ENCODE results near the gene SPOCK2. TPM values are rescaled to one million over a fixed set of nuclear protein-coding genes. Genes with fewer than 3 reads are reported as not detected.
A peak's percentile ranks its signal among the peaks of the same experiment; 100 is the strongest.

SPOCK2 gene
- total RNA-seq, 2 experiments from 2014 or later = 0.76 to 7.5 TPM

DNA sequence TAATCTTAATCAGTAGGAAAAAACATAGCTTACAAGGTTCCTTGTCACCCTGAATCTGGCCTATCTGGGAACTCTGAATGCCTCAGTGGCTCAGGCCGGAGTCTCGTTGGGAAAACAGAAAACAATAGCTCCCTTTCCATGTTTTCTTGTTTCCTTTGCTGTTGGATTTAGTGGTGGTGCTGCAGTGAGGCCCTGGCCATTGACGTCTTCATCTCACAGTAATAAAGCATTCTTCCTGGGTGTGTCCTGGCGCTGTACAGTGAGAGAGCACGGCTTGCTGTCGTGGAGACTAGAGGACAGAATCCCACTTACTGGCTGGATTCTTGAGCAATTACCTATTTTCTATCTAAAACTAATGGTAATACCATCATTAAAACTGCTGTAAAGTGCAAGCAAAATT, 1.3 kb upstream of the SPOCK2 start:
- CTCF ChIA-PET (ENCODE audit: unreplicated experiment) = interaction anchor here (0.5 kb wide), 1 partner anchor 151 kb away, joined by 4 read pairs; no protein-coding TSS in a partner anchor

GRCh38 chr10:72088889-72089575, 681 bp upstream of the SPOCK2 start:
- Histone ChIP-seq H3K9me2 (ENCODE audit: insufficient read depth, low read length) (no peaks in the 10 kb centered on the region), H3K36me3 (ENCODE audit: insufficient read depth, low read length) (no peaks in the 10 kb centered on the region), H3K9me3 (ENCODE audit: low read length) (no peaks in the 10 kb centered on the region), H3K4me3 (ENCODE audit: low read depth, low read length, poor library complexity, severe bottlenecking) (no peak overlapping the region), H3K4me2 (ENCODE audit: low read length) (peak overlapping the region; percentile 95; the same call in 1 of the 2 replicates), H3K4me1 (ENCODE audit: insufficient read depth, low read length, poor library complexity, severe bottlenecking) (peaks cover 34% of the 10 kb centered on the region), H4K20me1 (ENCODE audit: insufficient read depth, low read length) (no peaks in the 10 kb centered on the region), H3K79me2 (ENCODE audit: insufficient read depth, low read depth, low read length) (no peaks in the 10 kb centered on the region), H2AFZ (ENCODE audit: low read length) (no peak overlapping the region), H3K27ac (ENCODE audit: low read depth, low read length, poor library complexity, severe bottlenecking) (no peak overlapping the region)
- no peak for DNase-seq (ENCODE audit: low spot score)
- POLR2A ChIA-PET = interaction anchor here (0.5 to 1.3 kb wide), 4 partner anchors 12 to 489 kb away, joined by 3 to 6 read pairs (median 4); no protein-coding TSS in a partner anchor
- CTCF ChIA-PET (ENCODE audit: unreplicated experiment) = interaction anchor here (0.5 kb wide), 1 partner anchor 152 kb away, joined by 4 read pairs; no protein-coding TSS in a partner anchor
- TF ChIP-seq CTCF (conservative IDR thresholded peaks at IDR 0.05; ENCODE audit: low read length) (no peak), EZH2phosphoT487 (IDR thresholded peaks at IDR 0.05; ENCODE audit: borderline replicate concordance, low read depth, low read length) (no peak)
- no TSS peak for BruUV-seq (replicated peaks)
- intact Hi-C loops (cut with micrococcal nuclease; ENCODE audit: unreplicated experiment) = no loop called here

More for the DNA sequence above, 1.3 kb upstream of the SPOCK2 start:
- Histone ChIP-seq H3K36me3 (ENCODE audit: insufficient read depth, low read length) (no peaks in the 10 kb centered on the region), H4K20me1 (ENCODE audit: insufficient read depth, low read length) (no peaks in the 10 kb centered on the region), H2AFZ (ENCODE audit: low read length) (no peak overlapping the region), H3K4me3 (ENCODE audit: low read depth, low read length, poor library complexity, severe bottlenecking) (no peak overlapping the region), H3K9me2 (ENCODE audit: insufficient read depth, low read length) (no peaks in the 10 kb centered on the region), H3K79me2 (ENCODE audit: insufficient read depth, low read depth, low read length) (no peaks in the 10 kb centered on the region), H3K4me1 (ENCODE audit: insufficient read depth, low read length, poor library complexity, severe bottlenecking) (peaks cover 30% of the 10 kb centered on the region), H3K9me3 (ENCODE audit: low read length) (no peaks in the 10 kb centered on the region), H3K4me2 (ENCODE audit: low read length) (no peak overlapping the region), H3K27ac (ENCODE audit: low read depth, low read length, poor library complexity, severe bottlenecking) (no peak overlapping the region)
- TF ChIP-seq EZH2phosphoT487 (IDR thresholded peaks at IDR 0.05; ENCODE audit: borderline replicate concordance, low read depth, low read length) (no peak), CTCF (conservative IDR thresholded peaks at IDR 0.05; ENCODE audit: low read length) (no peak)
- no peak for DNase-seq (ENCODE audit: low spot score)
- POLR2A ChIA-PET = interaction anchor here (0.5 to 0.7 kb wide), 3 partner anchors 86 to 244 kb away, joined by 4 to 6 read pairs (median 4); no protein-coding TSS in a partner anchor
- no TSS peak for BruUV-seq (replicated peaks)
- intact Hi-C loops (cut with micrococcal nuclease; ENCODE audit: unreplicated experiment) = no loop called here

Data from OCI-LY7 (cell line).